ENCODE results near the gene DOCK3. TPM values are rescaled to one million over a fixed set of nuclear protein-coding genes. Genes with fewer than 3 reads are reported as not detected.

Gene DOCK3
- total RNA-seq, 2 experiments from 2014 or later = 0.93 to 1.1 TPM

- DNase-seq (no peak), ATAC-seq (ENCODE audit: poor library complexity) (no peak)
- H3K4me3 Mint-ChIP-seq = no peak overlapping the region
- peaks cover 2% of the 10 kb centered on the region for H3K4me1 ChIP-seq (ENCODE audit: insufficient read depth, low read length)
- no peak overlapping the region for H3K27ac Mint-ChIP-seq
- no peaks in the 10 kb centered on the region for H3K9me3 ChIP-seq (ENCODE audit: control insufficient read depth in 1 of 2, insufficient read depth in 1 of 2, low read length in 2 of 2)
- no peaks in the 10 kb centered on the region for H3K4me1 Mint-ChIP-seq (ENCODE audit: low read depth)
- CTCF ChIA-PET = no interaction called here
- H3K27me3 Mint-ChIP-seq = no peaks in the 10 kb centered on the region
- TF ChIP-seq CTCF (IDR thresholded peaks at IDR 0.05) = no peak
- no peaks in the 10 kb centered on the region for H3K27me3 ChIP-seq (ENCODE audit: control insufficient read depth in 1 of 2, insufficient read depth in 2 of 2, low read length in 2 of 2)
- intact Hi-C loops (cut with DNase I, micrococcal nuclease) = no loop called here
- no peaks in the 10 kb centered on the region for H3K36me3 ChIP-seq (ENCODE audit: insufficient read depth, low read length)
- H3K27ac ChIP-seq (ENCODE audit: low read depth in 1 of 2, low read length in 2 of 2) = no peak overlapping the region
- no peak overlapping the region for H3K4me3 ChIP-seq (ENCODE audit: low read length)
- no peaks in the 10 kb centered on the region for H3K36me3 Mint-ChIP-seq (ENCODE audit: low read depth)
- no peaks in the 10 kb centered on the region for H3K9me3 Mint-ChIP-seq
- POLR2A ChIA-PET = no interaction called here
Observed at GRCh38 chr3:51353131-51353530, 678.4 kb downstream of the DOCK3 start.

- no peak overlapping the region for H3K4me3 Mint-ChIP-seq
- POLR2A ChIA-PET = no interaction called here
- no peaks in the 10 kb centered on the region for H3K9me3 Mint-ChIP-seq
- H3K4me3 ChIP-seq (ENCODE audit: low read length) = no peak overlapping the region
- no peak for TF ChIP-seq CTCF (IDR thresholded peaks at IDR 0.05)
- no peaks in the 10 kb centered on the region for H3K36me3 Mint-ChIP-seq (ENCODE audit: low read depth)
- no peak overlapping the region for H3K27ac ChIP-seq (ENCODE audit: low read depth in 1 of 2, low read length in 2 of 2)
- no peaks in the 10 kb centered on the region for H3K27me3 Mint-ChIP-seq
- no peak overlapping the region for H3K27ac Mint-ChIP-seq
- ATAC-seq (ENCODE audit: poor library complexity) = no peak
- no peaks in the 10 kb centered on the region for H3K36me3 ChIP-seq (ENCODE audit: insufficient read depth, low read length)
- no peaks in the 10 kb centered on the region for H3K27me3 ChIP-seq (ENCODE audit: control insufficient read depth in 1 of 2, insufficient read depth in 2 of 2, low read length in 2 of 2)
- CTCF ChIA-PET = no interaction called here
- no peaks in the 10 kb centered on the region for H3K9me3 ChIP-seq (ENCODE audit: control insufficient read depth in 1 of 2, insufficient read depth in 1 of 2, low read length in 2 of 2)
- H3K4me1 Mint-ChIP-seq (ENCODE audit: low read depth) = no peaks in the 10 kb centered on the region
- H3K4me1 ChIP-seq (ENCODE audit: insufficient read depth, low read length) = peaks cover 2% of the 10 kb centered on the region
- no peak for DNase-seq
- intact Hi-C loops (cut with DNase I, micrococcal nuclease) = no loop called here
Observed at GRCh38 chr3:51353691-51354090, 679.0 kb downstream of the DOCK3 start.

GRCh38 chr3:51354172-51354571 lies 679.4 kb downstream of the DOCK3 start:
- H3K4me3 ChIP-seq (ENCODE audit: low read length) = no peak overlapping the region
- H3K27me3 Mint-ChIP-seq = no peaks in the 10 kb centered on the region
- no peak overlapping the region for H3K27ac Mint-ChIP-seq
- H3K9me3 ChIP-seq (ENCODE audit: control insufficient read depth in 1 of 2, insufficient read depth in 1 of 2, low read length in 2 of 2) = no peaks in the 10 kb centered on the region
- H3K4me1 Mint-ChIP-seq (ENCODE audit: low read depth) = no peaks in the 10 kb centered on the region
- no peaks in the 10 kb centered on the region for H3K36me3 Mint-ChIP-seq (ENCODE audit: low read depth)
- DNase-seq = no peak
- ChIA-PET POLR2A (no interaction called here), CTCF (no interaction called here)
- no peaks in the 10 kb centered on the region for H3K9me3 Mint-ChIP-seq
- no peak overlapping the region for H3K27ac ChIP-seq (ENCODE audit: low read depth in 1 of 2, low read length in 2 of 2)
- intact Hi-C loops (cut with DNase I, micrococcal nuclease) = no loop called here
- peaks cover 2% of the 10 kb centered on the region for H3K4me1 ChIP-seq (ENCODE audit: insufficient read depth, low read length)
- no peak for TF ChIP-seq CTCF (IDR thresholded peaks at IDR 0.05)
- no peaks in the 10 kb centered on the region for H3K27me3 ChIP-seq (ENCODE audit: control insufficient read depth in 1 of 2, insufficient read depth in 2 of 2, low read length in 2 of 2)
- H3K36me3 ChIP-seq (ENCODE audit: insufficient read depth, low read length) = no peaks in the 10 kb centered on the region
- H3K4me3 Mint-ChIP-seq = no peak overlapping the region
- no peak for ATAC-seq (ENCODE audit: poor library complexity)
